Stimulated activated CD8-positive, alpha-beta memory T cell treated with anti-CD3 and anti-CD28 coated beads, Interleukin-7, amount 100 ng/mL, for 24 hours (primary cell): ENCODE data around the gene RSAD1.

ENCODE experiments used
- DNase-seq: peaks from one replicate; pipeline ENCODE4 v3.0.0-alpha.2; 2020; ENCODE audit warnings: low read depth

The RSAD1 gene

GRCh38 chr17:50519141-50519834 lies 40.6 kb downstream of the RSAD1 start:
- no peak for DNase-seq

GRCh38 chr17:50520483-50520882 lies 41.8 kb downstream of the RSAD1 start:
- DNase-seq, result no peak

GRCh38 chr17:50521514-50521913 lies 42.9 kb downstream of the RSAD1 start:
- no peak for DNase-seq

- no peak for DNase-seq
Measured at GRCh38 chr17:50522766-50523165, 44.1 kb downstream of the RSAD1 start.

DNA sequence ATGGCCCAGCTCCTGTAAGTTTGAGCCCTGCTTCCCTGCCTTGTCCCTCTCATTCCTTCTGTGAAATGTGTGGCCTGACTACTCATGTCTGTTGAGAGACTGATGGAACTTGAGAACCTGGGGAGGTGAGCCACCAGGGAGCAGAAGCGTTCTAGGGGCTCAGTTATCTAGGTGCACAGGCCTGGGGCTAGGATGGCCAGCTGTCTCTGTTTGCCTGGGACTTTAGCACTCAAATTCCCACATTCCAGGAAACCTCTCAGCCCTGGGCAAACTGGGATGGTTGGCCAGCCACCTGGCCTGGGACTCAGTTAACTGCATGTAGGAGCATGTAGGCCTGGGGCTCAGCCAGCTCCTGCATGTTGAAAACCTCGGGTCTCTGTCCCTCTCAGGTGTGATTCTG lies 44.5 kb downstream of the RSAD1 start:
- DNase-seq, result no peak

GRCh38 chr17:50524838-50525237 lies 46.2 kb downstream of the RSAD1 start:
- DNase-seq, result no peak

DNA sequence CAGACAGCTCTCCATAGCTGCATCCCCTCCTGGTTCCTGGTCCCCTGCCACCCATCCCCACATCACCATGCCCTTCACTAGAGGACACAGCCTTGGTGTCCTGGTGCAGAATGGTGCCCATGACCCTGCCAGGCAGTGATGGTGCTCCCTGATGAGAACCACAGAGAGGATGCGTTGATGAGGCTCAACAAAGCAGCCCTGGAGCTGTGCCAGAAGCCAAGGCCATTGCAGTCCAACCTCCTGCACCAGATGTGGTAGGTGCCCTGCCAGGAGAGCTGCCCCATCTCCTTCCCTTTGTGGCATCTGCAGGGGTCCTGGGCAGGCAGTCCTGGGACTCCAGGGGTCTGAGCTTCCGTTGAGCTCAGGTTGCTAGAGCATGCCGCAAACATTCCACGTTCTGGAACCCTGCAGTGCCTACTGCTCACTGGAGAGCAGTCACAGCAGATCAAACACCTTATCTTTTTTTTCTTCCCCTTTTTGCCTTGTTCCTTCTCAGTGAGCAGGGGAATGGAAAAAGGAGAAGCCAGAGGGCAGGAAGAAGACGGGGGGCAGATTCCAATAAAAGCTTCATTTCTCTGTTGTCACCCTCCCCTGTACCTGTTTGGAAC lies 48.6 kb downstream of the RSAD1 start:
- no peak for DNase-seq

DNA sequence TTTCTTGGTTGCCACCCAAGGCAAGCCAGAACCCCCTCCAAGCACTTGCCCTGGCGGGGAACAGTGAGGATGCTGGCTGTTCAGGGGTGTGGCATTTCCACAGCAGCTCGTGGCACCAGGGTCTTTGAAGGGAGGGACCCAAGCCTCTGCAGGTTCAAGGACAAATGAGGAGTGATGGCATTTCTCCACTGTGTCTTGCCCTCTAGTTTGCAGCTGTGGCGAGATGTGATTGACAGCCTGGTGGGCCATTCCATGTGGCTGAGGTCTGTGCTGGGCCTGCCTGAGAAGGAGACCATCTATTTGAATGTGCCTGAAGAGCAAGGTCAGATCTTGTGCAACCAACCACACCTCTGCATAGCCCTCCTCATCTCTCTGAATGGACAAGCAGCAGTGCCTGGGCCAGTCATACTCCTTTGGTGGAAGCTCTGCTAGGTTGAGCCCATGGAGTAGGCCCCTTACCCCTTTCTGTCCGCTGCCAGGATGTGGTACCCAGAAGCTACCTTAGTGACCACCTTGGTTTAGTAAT lies 49.4 kb downstream of the RSAD1 start:
- no peak for DNase-seq

GRCh38 chr17:50529849-50530248 lies 51.2 kb downstream of the RSAD1 start:
- DNase-seq, result no peak

- DNase-seq, result no peak
Measured at GRCh38 chr17:50531428-50532025, 52.9 kb downstream of the RSAD1 start.

DNA sequence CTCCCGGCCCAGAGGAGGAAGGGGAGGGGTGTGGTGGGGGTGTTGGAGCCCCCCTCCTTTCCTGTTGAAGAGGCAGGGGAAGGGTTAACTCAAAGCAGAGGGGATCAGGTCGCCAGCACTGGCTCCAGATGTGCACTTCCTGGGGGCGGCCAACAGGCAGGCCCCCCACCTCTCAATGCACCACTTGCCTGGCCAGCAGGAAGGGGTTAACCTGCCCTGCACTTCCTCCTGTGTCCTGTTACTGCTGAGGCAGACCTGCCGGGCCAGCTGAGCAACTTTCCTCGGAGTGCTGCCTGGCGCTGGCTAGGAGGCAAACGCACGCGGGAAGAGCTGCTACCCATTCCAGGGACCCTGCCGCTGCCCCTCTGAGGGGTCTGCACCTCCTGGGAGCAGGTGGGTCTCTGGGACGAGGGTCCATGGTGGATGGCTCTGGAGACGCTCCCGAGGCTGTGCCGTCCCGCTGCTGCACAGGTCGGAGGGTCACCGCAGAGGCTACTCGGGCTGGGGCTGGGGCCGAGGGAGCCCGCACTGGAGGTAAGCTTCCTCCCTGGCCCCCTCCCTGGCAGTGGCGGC lies 53.9 kb downstream of the RSAD1 start, which contains the start of gene EPN3:
Gene EPN3 (plus strand): TSS at position 284 of the 573 bp plus-strand sequence. CDS start 3,822 bp downstream, outside the sequence.
- DNase-seq, result no peak

GRCh38 chr17:50533185-50533584 lies 54.5 kb downstream of the RSAD1 start:
- DNase-seq, result no peak

DNA sequence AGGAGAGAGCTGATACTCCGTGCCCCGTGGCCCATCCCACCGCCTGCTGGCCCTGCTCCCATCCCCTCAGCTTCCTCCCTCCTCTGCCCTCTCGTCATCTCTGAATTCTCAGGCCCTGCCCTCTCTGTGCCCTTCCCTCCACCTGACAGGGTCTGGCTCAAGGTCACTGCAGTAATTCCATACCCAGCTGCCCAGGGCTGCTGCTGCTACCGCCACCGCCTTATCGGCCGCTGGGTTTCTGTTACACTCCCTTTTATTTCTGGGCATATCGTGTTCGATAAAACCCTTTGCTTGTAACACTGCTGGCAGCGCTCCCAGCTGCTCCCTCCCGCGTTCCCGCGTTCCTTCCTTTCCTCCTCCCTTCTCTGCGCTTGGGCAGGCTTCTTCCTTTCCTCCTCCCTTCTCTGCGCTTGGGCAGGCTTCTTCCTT lies 55.1 kb downstream of the RSAD1 start:
- no peak for DNase-seq

- DNase-seq, result no peak
Measured at GRCh38 chr17:50534222-50534978, 55.7 kb downstream of the RSAD1 start.

GRCh38 chr17:50534979-50535326 lies 56.3 kb downstream of the RSAD1 start:
- no peak for DNase-seq

- DNase-seq, result no peak
Measured at GRCh38 chr17:50535407-50535806, 56.7 kb downstream of the RSAD1 start.
